Ascending aorta (tissue), 2 donors: ENCODE measurements around the gene NTN5. TPM values are rescaled to one million over a fixed set of nuclear protein-coding genes. Genes with fewer than 3 reads are reported as not detected.

Experiments
- DNase-seq, 2 donors: peaks; one replicate each; pipeline ENCODE4 v3.0.0-alpha.2; 2019; ENCODE audit warnings: low spot score in 2 of 2
- H3K27ac ChIP-seq, 2 donors: fragments of 200-600 bp; sonication (generic); one replicate each; pipeline ENCODE4 v1.5.1; 2016 to 2017; ENCODE audit warnings: mild to moderate bottlenecking in 1 of 2
- H3K27me3 ChIP-seq: fragments of 200-600 bp; sonication (generic); one replicate; pipeline ENCODE4 v1.5.1; 2017
- H3K36me3 ChIP-seq, 2 donors: fragments of 200-600 bp; sonication (generic); one replicate each; pipeline ENCODE4 v1.5.1; 2016
- H3K4me1 ChIP-seq, 2 donors: fragments of 200-600 bp; sonication (generic); one replicate each; pipeline ENCODE4 v1.5.1; 2016 to 2017; ENCODE audit warnings: mild to moderate bottlenecking in 1 of 2
- H3K4me3 ChIP-seq, 2 donors: fragments of 200-600 bp; sonication (generic); one replicate each; pipeline ENCODE4 v1.5.1; 2016 to 2017; ENCODE audit warnings: mild to moderate bottlenecking in 1 of 2
- H3K9me3 ChIP-seq, 2 donors: fragments of 200-600 bp; sonication (generic); one replicate each; pipeline ENCODE4 v1.5.1; 2016
- CTCF ChIP-seq, 3 experiments: fragments of 200-600 bp in 2 of 3; fragments of 450-650 bp in 1 of 3; sonication (generic) in 2 of 3; IDR thresholded peaks; one replicate each; pipeline ENCODE4 v1.5.1; 2016 to 2019; ENCODE audit warnings: antibody characterized with exemption in 3 of 3, mild to moderate bottlenecking in 1 of 3, moderate library complexity in 1 of 3
- intact Hi-C: fragments of 100-400 bp; cut with DNase I; formaldehyde crosslinking; loops from one replicate; pipeline ENCODE4 v1.15.1; 2023
- total RNA-seq: library from RNA; depleted of rRNA; stranded (reverse); fragments of >200 nt; gene quantifications from one replicate; pipeline ENCODE4 v1.1.0, GENCODE V29; 2016

NTN5 gene
- total RNA-seq, 1 donor from 2014 or later = not detected

GRCh38 chr19:48637948-48638830 is 34.6 kb downstream of the NTN5 start:
- H3K9me3 ChIP-seq = no peaks in the 10 kb centered on the region
- intact Hi-C loops = loop anchor here (2.0 to 10.0 kb wide), 5 partner anchors 169 to 1217 kb away; partner anchors contain the start of genes CYTH2, DKKL1, PRMT1 and PTOV1
- H3K4me1 ChIP-seq = peaks cover 19 to 39% of the 10 kb centered on the region in 2 donors
- H3K36me3 ChIP-seq = no peaks in the 10 kb centered on the region
- peak overlapping the region; percentile 94 to 99 for H3K27ac ChIP-seq
- H3K27me3 ChIP-seq = no peaks in the 10 kb centered on the region
- peak; percentile 53 to 92 for DNase-seq
- no peak for TF ChIP-seq CTCF (IDR thresholded peaks at IDR 0.05)
- H3K4me3 ChIP-seq = peak overlapping the region; percentile 66 to 89

- peak; percentile 98 to 100 for DNase-seq
- Histone ChIP-seq H3K27ac (peak overlapping the region; percentile 94 to 99), H3K27me3 (no peaks in the 10 kb centered on the region), H3K36me3 (peaks cover 0 to 3% of the 10 kb centered on the region in 2 donors), H3K4me1 (peaks cover 19 to 39% of the 10 kb centered on the region in 2 donors), H3K4me3 (peak overlapping the region; percentile 66 to 89), H3K9me3 (no peaks in the 10 kb centered on the region)
- intact Hi-C loops = loop anchor here (2.0 to 10.0 kb wide), 5 partner anchors 169 to 1217 kb away; partner anchors contain the start of genes CYTH2, DKKL1, PRMT1 and PTOV1
- TF ChIP-seq CTCF (IDR thresholded peaks at IDR 0.05) = no peak
Observed at GRCh38 chr19:48637449-48637947, 35.3 kb downstream of the NTN5 start.

GRCh38 chr19:48636859-48637448 is 35.9 kb downstream of the NTN5 start, which contains the start of gene DBP:
DBP (minus strand) TSS chr19:48637379; CDS start chr19:48636994, 385 bp downstream.
- intact Hi-C loops = loop anchor here (2.0 to 10.0 kb wide), 5 partner anchors 168 to 1218 kb away; partner anchors contain the start of genes CYTH2, DKKL1, PRMT1 and PTOV1
- peak in 1 of 3 experiments; percentile 17 for TF ChIP-seq CTCF (IDR thresholded peaks at IDR 0.05)
- peaks cover 0 to 5% of the 10 kb centered on the region in 2 donors for H3K36me3 ChIP-seq
- H3K27me3 ChIP-seq = no peaks in the 10 kb centered on the region
- H3K9me3 ChIP-seq = no peaks in the 10 kb centered on the region
- H3K4me1 ChIP-seq = peaks cover 19 to 39% of the 10 kb centered on the region in 2 donors
- H3K27ac ChIP-seq = peak within 1 kb of the TSS; percentile 94 to 99
- DNase-seq = peak in 1 of 2 donors; percentile 81
- H3K4me3 ChIP-seq = peak within 1 kb of the TSS; percentile 66 to 89

- intact Hi-C loops = loop anchor here (1.0 to 10.0 kb wide), 6 partner anchors 17 to 1219 kb away; partner anchors contain the start of genes CYTH2, DKKL1, PRMT1 and PTOV1
- no peaks in the 10 kb centered on the region for H3K9me3 ChIP-seq
- H3K27ac ChIP-seq = peak overlapping the region; percentile 94 to 99
- peaks cover 0 to 5% of the 10 kb centered on the region in 2 donors for H3K36me3 ChIP-seq
- DNase-seq = peak in 1 of 2 donors; percentile 71
- peak overlapping the region; percentile 66 to 89 for H3K4me3 ChIP-seq
- no peaks in the 10 kb centered on the region for H3K27me3 ChIP-seq
- TF ChIP-seq CTCF (IDR thresholded peaks at IDR 0.05) = peak in 1 of 3 experiments; percentile 8
- peaks cover 19 to 41% of the 10 kb centered on the region in 2 donors for H3K4me1 ChIP-seq
Observed at GRCh38 chr19:48635966-48636858, 36.6 kb downstream of the NTN5 start.
